ENCODE results near the gene AVL9. TPM values are rescaled to one million over a fixed set of nuclear protein-coding genes. Genes with fewer than 3 reads are reported as not detected.
"Not testable (repeated sequence)": the region's sequence is repeated elsewhere in the genome, so short reads cannot be mapped to it uniquely, and the experiment has no call there.

AVL9 gene
- total RNA-seq, 2 donors from 2014 or later, result 41.8 to 49.7 TPM

GRCh38 chr7:32594965-32595490 lies 99.7 kb downstream of the AVL9 start:
- H3K4me1 Mint-ChIP-seq (ENCODE audit: low read depth in 2 of 2), result no peaks in the 10 kb centered on the region
- H3K36me3 Mint-ChIP-seq, result peaks cover 10% of the 10 kb centered on the region
- no peak overlapping the region for H3K27ac Mint-ChIP-seq
- no peak overlapping the region for H3K4me3 Mint-ChIP-seq
- H3K9me3 Mint-ChIP-seq, result peaks cover 4% of the 10 kb centered on the region
- H3K27me3 Mint-ChIP-seq, result peaks cover 0 to 20% of the 10 kb centered on the region in 2 donors
- no peak for DNase-seq (ENCODE audit: low spot score)
- no peak for ATAC-seq

GRCh38 chr7:32601196-32601595 lies 105.9 kb downstream of the AVL9 start:
- not testable (repeated sequence) for DNase-seq (ENCODE audit: low spot score); H3K9me3 Mint-ChIP-seq; H3K27ac Mint-ChIP-seq; H3K4me3 Mint-ChIP-seq; H3K4me1 Mint-ChIP-seq (ENCODE audit: low read depth in 2 of 2); ATAC-seq
- Mint-ChIP-seq H3K27me3 (peaks cover 0 to 11% of the 10 kb centered on the region in 2 donors), H3K36me3 (peaks cover 10% of the 10 kb centered on the region)

- Mint-ChIP-seq H3K4me3 (no peak overlapping the region), H3K27ac (no peak overlapping the region), H3K36me3 (peaks cover 10% of the 10 kb centered on the region), H3K27me3 (peaks cover 0 to 11% of the 10 kb centered on the region in 2 donors), H3K9me3 (peaks cover 6% of the 10 kb centered on the region), H3K4me1 (ENCODE audit: low read depth in 2 of 2) (no peaks in the 10 kb centered on the region)
- ATAC-seq (no peak), DNase-seq (ENCODE audit: low spot score) (no peak)
Measured at GRCh38 chr7:32602470-32602869, 107.2 kb downstream of the AVL9 start.

- not testable (repeated sequence) for H3K9me3 Mint-ChIP-seq; ATAC-seq; DNase-seq (ENCODE audit: low spot score); H3K4me3 Mint-ChIP-seq; H3K27me3 Mint-ChIP-seq; H3K4me1 Mint-ChIP-seq (ENCODE audit: low read depth in 2 of 2); H3K27ac Mint-ChIP-seq; H3K36me3 Mint-ChIP-seq
Measured at GRCh38 chr7:32603492-32603891, 108.2 kb downstream of the AVL9 start.

GRCh38 chr7:32604047-32604446 lies 108.8 kb downstream of the AVL9 start:
- H3K4me1 Mint-ChIP-seq (ENCODE audit: low read depth in 2 of 2); H3K27me3 Mint-ChIP-seq; H3K4me3 Mint-ChIP-seq; DNase-seq (ENCODE audit: low spot score); H3K36me3 Mint-ChIP-seq; H3K9me3 Mint-ChIP-seq; ATAC-seq; H3K27ac Mint-ChIP-seq: not testable (repeated sequence)

- Mint-ChIP-seq H3K9me3 (peaks cover 3% of the 10 kb centered on the region), H3K4me3 (no peak overlapping the region), H3K4me1 (ENCODE audit: low read depth in 2 of 2) (no peaks in the 10 kb centered on the region), H3K27me3 (peaks cover 0 to 3% of the 10 kb centered on the region in 2 donors), H3K27ac (no peak overlapping the region), H3K36me3 (no peaks in the 10 kb centered on the region)
- ATAC-seq (no peak), DNase-seq (ENCODE audit: low spot score) (no peak)
Measured at GRCh38 chr7:32605032-32605431, 109.7 kb downstream of the AVL9 start.

- no peaks in the 10 kb centered on the region for H3K4me1 Mint-ChIP-seq (ENCODE audit: low read depth in 2 of 2)
- no peak overlapping the region for H3K27ac Mint-ChIP-seq
Measured at GRCh38 chr7:32609463-32609862, 114.2 kb downstream of the AVL9 start.

GRCh38 chr7:32611201-32612099 lies 116.2 kb downstream of the AVL9 start:
- no peak overlapping the region for H3K27ac Mint-ChIP-seq
- H3K27me3 Mint-ChIP-seq, result peaks cover 0 to 3% of the 10 kb centered on the region in 2 donors
- no peak for ATAC-seq
- H3K9me3 Mint-ChIP-seq, result no peaks in the 10 kb centered on the region
- DNase-seq (ENCODE audit: low spot score), result no peak
- H3K4me1 Mint-ChIP-seq (ENCODE audit: low read depth in 2 of 2), result no peaks in the 10 kb centered on the region
- H3K4me3 Mint-ChIP-seq, result no peak overlapping the region
- H3K36me3 Mint-ChIP-seq, result no peaks in the 10 kb centered on the region

More at GRCh38 chr7:32609463-32609862, 114.2 kb downstream of the AVL9 start:
- H3K4me3 Mint-ChIP-seq, result no peak overlapping the region
- H3K36me3 Mint-ChIP-seq, result no peaks in the 10 kb centered on the region
- DNase-seq (ENCODE audit: low spot score), result no peak
- no peak for ATAC-seq
- peaks cover 1% of the 10 kb centered on the region for H3K9me3 Mint-ChIP-seq
- peaks cover 0 to 3% of the 10 kb centered on the region in 2 donors for H3K27me3 Mint-ChIP-seq

GRCh38 chr7:32616625-32617024 lies 121.3 kb downstream of the AVL9 start:
- no peak overlapping the region for H3K27ac Mint-ChIP-seq
- no peaks in the 10 kb centered on the region for H3K36me3 Mint-ChIP-seq
- DNase-seq (ENCODE audit: low spot score) (no peak), ATAC-seq (no peak)
- H3K4me1 Mint-ChIP-seq (ENCODE audit: low read depth in 2 of 2), result no peaks in the 10 kb centered on the region
- H3K4me3 Mint-ChIP-seq, result no peak overlapping the region
- peaks cover 0 to 11% of the 10 kb centered on the region in 2 donors for H3K27me3 Mint-ChIP-seq
- H3K9me3 Mint-ChIP-seq, result no peaks in the 10 kb centered on the region

- no peak for DNase-seq (ENCODE audit: low spot score)
- H3K27me3 Mint-ChIP-seq, result peaks cover 0 to 11% of the 10 kb centered on the region in 2 donors
- no peak for ATAC-seq
- no peaks in the 10 kb centered on the region for H3K9me3 Mint-ChIP-seq
- no peak overlapping the region for H3K4me3 Mint-ChIP-seq
- no peak overlapping the region for H3K27ac Mint-ChIP-seq
- H3K4me1 Mint-ChIP-seq (ENCODE audit: low read depth in 2 of 2), result no peaks in the 10 kb centered on the region
- H3K36me3 Mint-ChIP-seq, result no peaks in the 10 kb centered on the region
Measured at GRCh38 chr7:32618470-32618869, 123.2 kb downstream of the AVL9 start.

GRCh38 chr7:32618987-32619386 lies 123.7 kb downstream of the AVL9 start:
- ATAC-seq, result no peak
- H3K9me3 Mint-ChIP-seq, result no peaks in the 10 kb centered on the region
- peaks cover 0 to 11% of the 10 kb centered on the region in 2 donors for H3K27me3 Mint-ChIP-seq
- H3K4me1 Mint-ChIP-seq (ENCODE audit: low read depth in 2 of 2), result no peaks in the 10 kb centered on the region
- no peak overlapping the region for H3K27ac Mint-ChIP-seq
- no peaks in the 10 kb centered on the region for H3K36me3 Mint-ChIP-seq
- no peak for DNase-seq (ENCODE audit: low spot score)
- H3K4me3 Mint-ChIP-seq, result no peak overlapping the region

GRCh38 chr7:32619416-32619815 lies 124.1 kb downstream of the AVL9 start:
- not testable (repeated sequence) for H3K9me3 Mint-ChIP-seq; H3K4me3 Mint-ChIP-seq; H3K4me1 Mint-ChIP-seq (ENCODE audit: low read depth in 2 of 2); H3K36me3 Mint-ChIP-seq; ATAC-seq; DNase-seq (ENCODE audit: low spot score); H3K27ac Mint-ChIP-seq
- H3K27me3 Mint-ChIP-seq, result peaks cover 0 to 11% of the 10 kb centered on the region in 2 donors

- H3K4me1 Mint-ChIP-seq (ENCODE audit: low read depth in 2 of 2), result no peaks in the 10 kb centered on the region
- no peaks in the 10 kb centered on the region for H3K36me3 Mint-ChIP-seq
- no peaks in the 10 kb centered on the region for H3K9me3 Mint-ChIP-seq
- DNase-seq (ENCODE audit: low spot score) (no peak), ATAC-seq (no peak)
- H3K27ac Mint-ChIP-seq, result no peak overlapping the region
- H3K27me3 Mint-ChIP-seq, result peaks cover 0 to 3% of the 10 kb centered on the region in 2 donors
- H3K4me3 Mint-ChIP-seq, result no peak overlapping the region
Measured at GRCh38 chr7:32631021-32631420, 135.7 kb downstream of the AVL9 start.
